Tibial nerve (tissue), 4 donors: ENCODE results near the gene ALOX5AP. TPM values are rescaled to one million over a fixed set of nuclear protein-coding genes. Genes with fewer than 3 reads are reported as not detected.
A peak's percentile ranks its signal among the peaks of the same experiment; 100 is the strongest.

ENCODE experiments used
- DNase-seq, 2 donors: peaks; one replicate each; pipeline ENCODE4 v3.0.0-alpha.2; 2019; ENCODE audit warnings: low spot score in 2 of 2
- H3K27ac ChIP-seq, 4 donors: fragments of 200-600 bp; sonication (generic) in 3 of 4; one replicate each; pipeline ENCODE4 v1.5.1; 2017 to 2019; ENCODE audit warnings: mild to moderate bottlenecking in 1 of 4
- H3K27me3 ChIP-seq, 2 donors: fragments of 200-600 bp; sonication (generic) in 1 of 2; one replicate each; pipeline versions ENCODE4 v1.5.1 to v1.6.0; 2017 to 2019
- H3K36me3 ChIP-seq, 3 donors: fragments of 200-600 bp; sonication (generic); one replicate each; pipeline ENCODE4 v1.5.1; 2018 to 2019
- H3K4me1 ChIP-seq, 4 donors: fragments of 200-600 bp; sonication (generic) in 3 of 4; one replicate each; pipeline ENCODE4 v1.5.1; 2017 to 2019
- H3K4me3 ChIP-seq, 4 donors: fragments of 200-600 bp; sonication (generic) in 3 of 4; one replicate each; pipeline ENCODE4 v1.5.1; 2017 to 2019; ENCODE audit warnings: mild to moderate bottlenecking in 1 of 4, moderate library complexity in 1 of 4
- H3K9me3 ChIP-seq, 4 donors: fragments of 200-600 bp; sonication (generic) in 3 of 4; one replicate each; pipeline ENCODE4 v1.5.1; 2017 to 2019
- EP300 ChIP-seq, 2 donors: sonication (generic); formaldehyde crosslinking; IDR thresholded peaks; one replicate each; pipeline ENCODE4 v1.6.1; 2017; ENCODE audit warnings: antibody characterized with exemption in 2 of 2, mild to moderate bottlenecking in 1 of 2
- POLR2A ChIP-seq, 2 donors: fragments of 450-650 bp; IDR thresholded peaks; one replicate each; pipeline ENCODE4 v1.6.1; 2017; ENCODE audit warnings: antibody characterized with exemption in 2 of 2, mild to moderate bottlenecking in 2 of 2, moderate library complexity in 2 of 2
- WGBS, 2 donors: methylation state at CpG; one replicate each; pipeline ENCODE4 v1.1.5; 2018; 5-methylcytosine and 5-hydroxymethylcytosine counted together
- total RNA-seq, 4 donors: library from RNA; depleted of rRNA; stranded (reverse); fragments of >200 nt; gene quantifications; one replicate each; pipeline ENCODE4 v1.1.0, GENCODE V29; 2016
- TF ChIP-seq, protein P1 (sequence below), 5 experiments: fragments of 200-600 bp in 3 of 5; fragments of 450-650 bp in 2 of 5; sonication (generic) in 3 of 5; IDR thresholded peaks; one replicate each; pipeline ENCODE4 v1.5.1; 2016 to 2019; ENCODE audit warnings: antibody characterized with exemption in 5 of 5, mild to moderate bottlenecking in 3 of 5, moderate library complexity in 2 of 5

ALOX5AP gene
- total RNA-seq, 4 donors from 2014 or later: 25.3 to 41.4 (median 33.1) TPM

DNA sequence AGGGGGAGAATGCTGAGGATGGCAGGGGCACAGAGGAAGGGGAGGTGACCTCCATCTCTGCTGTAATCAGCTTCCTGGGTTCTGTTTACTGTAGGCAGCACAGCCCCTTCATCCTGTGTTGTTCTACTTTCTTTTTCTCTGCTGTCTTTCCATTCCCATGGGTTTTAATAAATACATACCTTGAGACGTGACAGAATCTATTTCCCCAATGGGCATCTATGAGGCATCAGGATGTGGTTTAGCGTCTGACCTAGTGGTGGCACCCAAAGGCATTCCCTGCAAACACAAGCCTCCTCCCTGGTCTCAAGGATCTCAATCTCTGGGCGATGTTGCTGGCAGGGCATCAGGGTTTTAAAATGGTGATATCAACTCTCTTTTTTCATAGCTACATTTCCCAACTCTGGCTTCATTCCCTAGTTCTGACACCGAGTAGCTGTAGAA lies 60.8 kb downstream of the ALOX5AP start:
- 32 to 39% methylated on average over 4 of the region's 4 CpGs for WGBS, 2 donors
- no peak for TF ChIP-seq EP300 (IDR thresholded peaks at IDR 0.05)
- TF ChIP-seq, protein P1, sequence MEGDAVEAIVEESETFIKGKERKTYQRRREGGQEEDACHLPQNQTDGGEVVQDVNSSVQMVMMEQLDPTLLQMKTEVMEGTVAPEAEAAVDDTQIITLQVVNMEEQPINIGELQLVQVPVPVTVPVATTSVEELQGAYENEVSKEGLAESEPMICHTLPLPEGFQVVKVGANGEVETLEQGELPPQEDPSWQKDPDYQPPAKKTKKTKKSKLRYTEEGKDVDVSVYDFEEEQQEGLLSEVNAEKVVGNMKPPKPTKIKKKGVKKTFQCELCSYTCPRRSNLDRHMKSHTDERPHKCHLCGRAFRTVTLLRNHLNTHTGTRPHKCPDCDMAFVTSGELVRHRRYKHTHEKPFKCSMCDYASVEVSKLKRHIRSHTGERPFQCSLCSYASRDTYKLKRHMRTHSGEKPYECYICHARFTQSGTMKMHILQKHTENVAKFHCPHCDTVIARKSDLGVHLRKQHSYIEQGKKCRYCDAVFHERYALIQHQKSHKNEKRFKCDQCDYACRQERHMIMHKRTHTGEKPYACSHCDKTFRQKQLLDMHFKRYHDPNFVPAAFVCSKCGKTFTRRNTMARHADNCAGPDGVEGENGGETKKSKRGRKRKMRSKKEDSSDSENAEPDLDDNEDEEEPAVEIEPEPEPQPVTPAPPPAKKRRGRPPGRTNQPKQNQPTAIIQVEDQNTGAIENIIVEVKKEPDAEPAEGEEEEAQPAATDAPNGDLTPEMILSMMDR (IDR thresholded peaks at IDR 0.05): peak in 1 of 5 experiments; percentile 13
- H3K9me3 ChIP-seq: no peaks in the 10 kb centered on the region
- DNase-seq: no peak
- no peaks in the 10 kb centered on the region for H3K27me3 ChIP-seq
- no peaks in the 10 kb centered on the region for H3K36me3 ChIP-seq
- H3K4me3 ChIP-seq: no peak overlapping the region
- peaks cover 0 to 39% (median 8%) of the 10 kb centered on the region in 4 donors for H3K4me1 ChIP-seq
- no peak overlapping the region for H3K27ac ChIP-seq

DNA sequence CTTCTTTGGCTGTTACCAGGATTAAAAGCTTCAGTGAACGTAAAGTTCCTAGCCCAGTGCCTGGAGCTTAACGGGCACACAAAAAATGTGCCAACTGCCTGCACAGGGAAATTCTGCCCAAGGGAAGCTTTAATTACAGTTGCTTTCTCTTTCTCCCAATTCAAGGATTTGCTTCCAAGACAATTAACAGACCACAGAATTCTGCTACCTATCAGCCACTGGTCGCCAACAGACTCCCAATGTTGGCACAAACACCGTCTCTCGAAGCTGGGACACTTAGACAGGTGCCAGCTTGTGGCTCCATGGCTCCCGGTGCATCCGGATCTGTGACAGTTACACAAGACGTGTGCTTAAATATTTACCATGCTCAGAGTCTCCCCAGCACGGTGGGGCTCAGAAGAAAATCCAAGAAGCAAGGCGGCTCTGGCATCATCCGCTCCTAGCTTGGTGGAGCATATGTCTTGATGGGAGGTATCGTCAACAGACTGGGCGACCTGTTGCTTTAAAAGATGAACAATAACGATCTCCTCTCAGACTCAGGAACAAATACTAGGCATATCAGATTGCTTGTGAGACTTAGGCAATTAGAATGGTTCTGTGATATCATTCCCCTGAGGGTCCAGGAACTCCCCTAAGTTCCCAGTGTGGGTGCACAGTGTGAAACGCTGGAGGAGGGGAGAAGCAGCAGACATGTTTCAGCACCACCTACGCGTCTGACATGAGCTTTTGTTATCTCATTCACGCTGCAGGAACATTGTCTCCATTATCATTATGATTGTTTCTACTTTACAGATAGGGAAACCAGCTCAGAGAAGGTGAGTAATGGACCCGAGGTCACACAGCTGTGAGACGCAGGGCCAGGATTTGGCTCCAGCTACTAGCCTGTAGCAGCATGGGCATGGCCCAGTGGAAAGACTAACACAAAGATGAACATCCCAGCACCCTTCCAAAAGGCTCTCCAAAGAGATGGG lies 61.6 kb downstream of the ALOX5AP start:
- H3K4me3 ChIP-seq: no peak overlapping the region
- H3K27ac ChIP-seq: no peak overlapping the region
- no peak for TF ChIP-seq EP300 (IDR thresholded peaks at IDR 0.05)
- TF ChIP-seq, protein P1 (IDR thresholded peaks at IDR 0.05): no peak
- no peak for TF ChIP-seq POLR2A (IDR thresholded peaks at IDR 0.05)
- 75 to 82% methylated on average over 20 of the region's 20 CpGs for WGBS, 2 donors
- H3K4me1 ChIP-seq: peaks cover 0 to 31% (median 5%) of the 10 kb centered on the region in 4 donors
- H3K36me3 ChIP-seq: no peaks in the 10 kb centered on the region
- H3K9me3 ChIP-seq: no peaks in the 10 kb centered on the region
- no peak for DNase-seq
- H3K27me3 ChIP-seq: no peaks in the 10 kb centered on the region

DNA sequence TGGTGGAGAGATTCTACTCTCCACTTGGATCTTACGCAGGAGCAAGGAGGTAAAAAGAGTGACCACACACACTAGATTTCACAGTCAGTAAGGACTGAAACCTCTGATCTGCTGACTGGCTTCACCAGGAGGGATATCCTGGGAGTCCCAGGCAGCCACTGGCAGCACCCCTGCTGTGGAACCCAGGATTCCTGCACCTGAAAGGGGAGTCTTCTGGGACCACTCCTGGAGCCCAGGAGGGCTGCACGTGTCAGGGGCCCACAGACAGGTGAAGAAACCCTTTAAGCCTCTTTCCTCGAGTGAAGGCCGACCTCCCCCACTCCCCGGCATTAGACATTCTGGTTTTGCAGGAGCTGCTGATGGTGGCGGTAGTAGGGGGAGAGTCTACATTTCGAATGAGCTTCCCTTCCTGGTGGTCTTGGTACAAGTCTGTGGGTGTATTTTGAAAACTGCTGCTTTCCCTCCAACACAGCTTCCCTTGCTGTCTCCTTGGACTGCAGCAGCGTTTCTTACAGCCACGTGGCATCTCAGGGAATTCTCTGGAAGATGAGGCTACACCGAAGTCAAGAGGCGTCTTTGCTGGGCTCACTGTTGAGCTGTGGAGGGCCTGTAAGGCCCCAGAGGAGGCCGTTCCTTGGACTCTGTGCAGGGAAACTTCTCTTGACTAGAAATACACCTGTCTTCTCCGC lies 62.6 kb downstream of the ALOX5AP start:
- DNase-seq: no peak
- TF ChIP-seq POLR2A (IDR thresholded peaks at IDR 0.05) (no peak), EP300 (IDR thresholded peaks at IDR 0.05) (no peak)
- TF ChIP-seq, protein P1 (IDR thresholded peaks at IDR 0.05): no peak
- H3K36me3 ChIP-seq: no peaks in the 10 kb centered on the region
- no peak overlapping the region for H3K4me3 ChIP-seq
- no peaks in the 10 kb centered on the region for H3K9me3 ChIP-seq
- H3K4me1 ChIP-seq: peaks cover 0 to 27% (median 2%) of the 10 kb centered on the region in 4 donors
- 85 to 87% methylated on average over 12 to 13 of the region's 13 CpGs for WGBS, 2 donors
- H3K27me3 ChIP-seq: no peaks in the 10 kb centered on the region
- no peak overlapping the region for H3K27ac ChIP-seq

DNA sequence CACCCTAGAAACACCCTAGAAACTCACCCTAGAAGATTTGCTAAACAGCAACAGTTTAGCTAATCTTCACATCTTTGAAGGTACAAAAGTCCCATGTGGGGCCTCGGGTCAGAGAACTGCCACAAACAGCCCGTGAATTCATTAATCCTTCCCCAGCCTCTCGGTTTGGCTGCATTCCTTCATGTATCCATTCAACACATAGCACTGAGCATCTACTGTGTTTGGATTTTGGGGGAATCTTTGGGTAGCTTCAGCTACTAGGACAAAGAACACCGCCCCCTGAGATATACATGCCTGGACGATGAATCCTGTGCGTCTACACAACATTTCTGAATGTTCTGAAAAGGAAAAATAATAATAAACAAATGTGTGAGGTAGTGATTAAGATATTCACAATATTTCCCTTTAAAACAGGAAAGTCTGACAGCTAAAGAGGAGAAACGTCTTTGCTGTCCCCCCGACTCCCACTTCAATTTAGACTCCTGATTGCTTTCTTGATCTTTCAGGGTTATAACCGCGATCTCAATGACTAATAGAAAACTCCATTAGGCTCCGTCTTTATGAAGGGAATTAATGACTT lies 63.5 kb downstream of the ALOX5AP start:
- DNase-seq: no peak
- H3K36me3 ChIP-seq: no peaks in the 10 kb centered on the region
- H3K4me3 ChIP-seq: no peak overlapping the region
- peaks cover 0 to 34% (median 6%) of the 10 kb centered on the region in 4 donors for H3K4me1 ChIP-seq
- H3K9me3 ChIP-seq: no peaks in the 10 kb centered on the region
- TF ChIP-seq EP300 (IDR thresholded peaks at IDR 0.05) (no peak), POLR2A (IDR thresholded peaks at IDR 0.05) (no peak)
- TF ChIP-seq, protein P1 (IDR thresholded peaks at IDR 0.05): no peak
- WGBS, 2 donors: 59 to 71% methylated on average over 11 of the region's 11 CpGs
- H3K27ac ChIP-seq: no peak overlapping the region
- H3K27me3 ChIP-seq: no peaks in the 10 kb centered on the region
